ENCODE measurements around the gene APBA2.
"Not testable (repeated sequence)": the region's sequence is repeated elsewhere in the genome, so short reads cannot be mapped to it uniquely, and the experiment has no call there.

Gene APBA2

DNA sequence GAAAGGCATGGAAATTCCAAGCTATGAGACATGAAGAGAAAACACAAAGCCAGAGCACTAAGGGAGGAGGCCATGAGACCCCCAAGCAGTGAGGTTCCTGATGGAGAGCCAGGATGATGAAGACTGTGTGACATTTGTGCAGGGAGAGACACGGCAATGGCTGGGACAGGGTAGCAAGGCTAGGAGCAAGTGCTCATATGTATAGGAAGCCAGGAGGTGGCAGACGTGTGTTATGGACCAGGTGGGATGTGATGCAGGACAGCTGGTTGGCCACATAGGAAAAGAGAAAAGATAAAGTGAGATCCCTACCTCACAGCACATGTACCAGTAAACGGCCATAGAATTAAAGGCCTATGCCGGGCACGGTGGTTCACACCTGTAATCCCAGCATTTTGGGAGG lies 112.7 kb downstream of the APBA2 start:
- DNase-seq (ENCODE audit: low read depth in 2 of 2): no peak

DNA sequence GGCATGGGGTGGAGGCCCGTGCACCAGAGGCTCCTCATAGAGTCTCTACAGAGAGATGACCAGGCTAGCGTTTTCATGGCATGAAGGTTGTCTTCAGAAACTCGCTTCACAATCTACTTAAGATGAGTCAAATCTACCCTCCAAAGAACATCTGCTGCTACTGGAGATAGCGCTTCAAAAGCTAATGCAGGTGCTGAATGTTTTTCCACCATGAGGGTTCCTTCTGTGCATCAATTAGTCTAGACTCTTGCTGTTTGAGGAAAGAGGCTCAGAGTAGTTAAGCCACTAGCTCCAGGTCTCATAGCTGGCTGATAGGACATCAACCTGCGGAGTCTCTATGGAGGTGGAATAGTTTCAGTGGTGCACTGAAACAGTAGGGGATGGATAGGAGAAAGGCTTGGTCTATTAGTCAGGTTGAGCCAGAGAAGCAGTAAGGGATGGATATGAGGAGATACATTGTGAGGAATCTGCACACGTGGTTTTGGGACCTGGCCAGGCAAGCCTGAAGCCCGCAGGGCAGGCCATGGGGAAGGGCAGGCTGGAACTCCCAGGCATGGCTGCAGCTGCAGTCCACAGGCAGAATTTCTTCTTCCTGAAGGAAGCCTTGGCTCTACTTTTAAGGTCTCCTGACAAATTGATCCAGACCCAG lies 117.5 kb downstream of the APBA2 start:
- no peak for DNase-seq (ENCODE audit: low read depth in 2 of 2)

DNA sequence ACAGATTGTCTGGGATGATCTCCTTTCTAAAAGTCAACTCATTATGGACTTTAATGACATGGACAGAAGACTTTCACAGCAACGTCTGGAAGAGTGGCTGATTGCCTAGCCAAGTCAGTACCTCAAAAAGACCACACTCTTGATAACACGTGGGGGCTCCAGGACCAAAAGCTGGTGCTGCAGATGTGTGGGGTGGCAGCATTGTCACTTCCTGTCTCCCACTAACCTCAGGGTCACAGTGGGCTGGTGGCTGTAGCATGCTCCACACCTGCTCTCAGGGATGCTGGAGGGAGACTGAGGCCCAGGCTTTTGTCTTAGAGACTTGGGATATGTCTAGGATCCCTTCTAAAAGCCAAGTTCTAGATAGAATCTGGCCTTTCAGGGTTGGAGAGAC lies 118.1 kb downstream of the APBA2 start:
- DNase-seq (ENCODE audit: low read depth in 2 of 2): no peak

DNA sequence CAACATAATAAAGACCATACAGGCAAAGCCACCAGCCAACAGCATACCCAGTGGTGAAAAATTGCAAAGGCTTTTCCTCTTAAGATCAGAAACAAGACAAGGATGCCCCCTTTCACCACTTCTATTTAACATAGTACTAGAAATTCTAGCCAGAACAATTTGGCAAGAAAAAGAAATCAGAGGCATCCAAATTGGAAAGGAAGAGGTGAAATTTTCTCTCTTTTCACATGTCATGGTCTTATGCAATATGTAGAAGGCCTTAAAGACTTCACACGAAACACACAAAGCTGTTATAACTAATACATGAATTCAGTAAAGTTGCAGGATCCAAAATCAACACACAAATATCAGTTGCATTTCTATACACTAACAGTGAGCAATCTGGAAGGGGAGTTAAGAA lies 120.2 kb downstream of the APBA2 start:
- DNase-seq (ENCODE audit: low read depth in 2 of 2): no peak

DNA sequence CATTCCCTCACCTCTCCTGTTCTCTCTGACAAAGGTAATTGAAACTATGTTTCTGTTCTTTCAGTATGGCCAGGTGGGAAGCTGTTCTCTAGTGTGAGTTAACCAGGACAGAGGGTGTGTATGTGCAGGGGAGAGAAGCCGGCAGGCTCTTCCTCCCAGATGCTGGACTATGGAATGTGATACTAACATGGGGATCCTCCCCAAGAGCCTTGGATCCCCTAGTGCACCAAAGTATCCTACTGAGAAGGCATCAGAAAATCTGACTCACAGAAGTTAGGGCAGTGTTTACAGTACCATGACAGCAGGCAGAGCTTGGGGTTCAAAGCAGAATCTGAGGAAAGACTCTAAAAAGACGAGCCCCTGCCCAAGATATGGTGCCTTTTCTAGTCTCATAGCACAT lies 123.1 kb downstream of the APBA2 start:
- no peak for DNase-seq (ENCODE audit: low read depth in 2 of 2)

DNA sequence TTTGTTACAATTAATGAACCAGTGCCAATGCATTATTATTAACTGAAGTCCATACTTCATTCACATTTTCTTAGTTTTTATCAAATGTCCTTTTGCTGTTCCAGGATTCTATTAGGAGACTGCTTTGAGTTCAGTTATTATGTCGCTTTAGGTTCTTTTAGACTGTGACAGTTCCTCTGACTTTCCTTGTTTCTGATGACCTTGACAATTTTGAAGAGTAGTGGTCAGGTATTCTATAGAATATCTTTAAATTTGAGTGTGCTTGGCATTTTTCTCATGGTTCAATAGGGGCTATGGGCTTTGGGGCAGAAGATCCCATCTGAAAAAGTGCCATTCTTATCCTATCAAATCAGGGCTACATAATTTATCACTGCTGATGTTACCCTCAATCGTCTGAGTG lies 126.3 kb downstream of the APBA2 start:
- DNase-seq (ENCODE audit: low read depth in 2 of 2): no peak

DNA sequence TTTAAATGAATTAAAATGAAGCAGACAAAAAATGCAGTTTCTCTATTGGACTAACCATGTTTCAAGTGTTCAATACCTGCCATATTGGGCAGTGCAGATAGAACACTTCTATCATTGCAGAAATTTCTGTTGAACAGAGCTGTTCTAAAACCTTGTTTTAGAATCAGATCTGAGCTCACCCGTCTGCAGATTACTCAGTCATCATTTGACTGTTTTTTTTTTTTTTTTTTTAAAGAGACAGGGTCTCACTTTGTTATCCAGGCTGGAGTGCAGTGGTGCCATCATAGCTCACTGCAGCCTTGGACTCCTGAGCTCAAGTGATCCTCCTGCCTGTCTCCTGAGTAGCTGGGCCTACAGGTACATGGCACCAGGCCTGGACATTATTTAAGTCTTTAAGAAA lies 128.7 kb downstream of the APBA2 start:
- no peak for DNase-seq (ENCODE audit: low read depth in 2 of 2)

DNA sequence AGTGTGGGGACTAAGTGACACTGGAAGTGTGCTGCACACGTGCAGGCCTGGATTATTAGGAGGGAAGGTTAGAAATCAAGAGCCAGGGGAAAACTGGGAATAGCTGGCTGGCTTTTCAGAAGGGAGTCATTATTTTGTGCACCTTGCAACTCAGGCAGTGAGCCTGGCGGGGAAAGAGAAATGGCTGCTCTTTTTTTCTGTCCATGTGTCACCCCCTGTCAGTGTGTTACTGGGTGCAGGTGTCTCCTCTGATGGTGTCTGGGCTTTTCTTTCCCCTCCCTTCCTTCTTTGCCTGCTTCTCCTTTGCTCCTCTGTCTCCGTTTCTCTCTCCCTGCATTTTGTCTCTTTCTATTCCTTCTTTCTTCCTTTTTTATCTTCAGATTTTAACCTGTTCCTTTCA lies 130.7 kb downstream of the APBA2 start:
- no peak for DNase-seq (ENCODE audit: low read depth in 2 of 2)

DNA sequence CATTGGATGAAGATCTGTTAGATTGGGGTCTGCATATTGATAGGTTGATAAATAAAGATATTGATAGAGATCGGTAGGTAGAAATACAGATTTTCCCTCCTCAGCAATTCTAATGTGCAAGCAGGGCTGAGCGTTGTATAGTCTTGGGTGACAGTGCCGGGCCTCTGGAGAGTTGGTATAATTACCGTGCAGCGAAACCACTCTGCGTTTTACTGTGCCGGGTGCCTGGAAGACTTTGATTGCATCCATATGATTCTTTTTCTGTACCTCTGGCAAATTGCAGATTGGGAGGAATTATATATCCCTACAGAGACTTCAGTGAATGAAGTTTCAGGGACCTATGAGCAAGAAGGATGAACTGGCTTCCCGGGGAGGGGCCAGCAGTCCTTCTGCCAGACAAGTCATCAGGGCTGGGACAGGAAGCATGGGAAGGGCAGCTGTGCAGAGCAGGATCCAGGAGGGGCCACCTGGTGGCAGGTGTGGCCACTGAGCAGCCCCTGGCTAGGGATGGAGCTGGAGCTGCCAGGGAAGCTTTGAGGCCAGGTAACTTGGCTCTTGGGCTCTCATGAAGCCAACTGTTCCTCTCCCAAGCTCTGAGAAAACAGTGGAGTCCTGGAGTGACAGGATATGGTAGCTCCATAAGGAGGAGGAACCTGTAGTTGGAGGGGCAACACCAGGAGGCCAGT lies 132.5 kb downstream of the APBA2 start:
- DNase-seq (ENCODE audit: low read depth in 2 of 2): no peak

DNA sequence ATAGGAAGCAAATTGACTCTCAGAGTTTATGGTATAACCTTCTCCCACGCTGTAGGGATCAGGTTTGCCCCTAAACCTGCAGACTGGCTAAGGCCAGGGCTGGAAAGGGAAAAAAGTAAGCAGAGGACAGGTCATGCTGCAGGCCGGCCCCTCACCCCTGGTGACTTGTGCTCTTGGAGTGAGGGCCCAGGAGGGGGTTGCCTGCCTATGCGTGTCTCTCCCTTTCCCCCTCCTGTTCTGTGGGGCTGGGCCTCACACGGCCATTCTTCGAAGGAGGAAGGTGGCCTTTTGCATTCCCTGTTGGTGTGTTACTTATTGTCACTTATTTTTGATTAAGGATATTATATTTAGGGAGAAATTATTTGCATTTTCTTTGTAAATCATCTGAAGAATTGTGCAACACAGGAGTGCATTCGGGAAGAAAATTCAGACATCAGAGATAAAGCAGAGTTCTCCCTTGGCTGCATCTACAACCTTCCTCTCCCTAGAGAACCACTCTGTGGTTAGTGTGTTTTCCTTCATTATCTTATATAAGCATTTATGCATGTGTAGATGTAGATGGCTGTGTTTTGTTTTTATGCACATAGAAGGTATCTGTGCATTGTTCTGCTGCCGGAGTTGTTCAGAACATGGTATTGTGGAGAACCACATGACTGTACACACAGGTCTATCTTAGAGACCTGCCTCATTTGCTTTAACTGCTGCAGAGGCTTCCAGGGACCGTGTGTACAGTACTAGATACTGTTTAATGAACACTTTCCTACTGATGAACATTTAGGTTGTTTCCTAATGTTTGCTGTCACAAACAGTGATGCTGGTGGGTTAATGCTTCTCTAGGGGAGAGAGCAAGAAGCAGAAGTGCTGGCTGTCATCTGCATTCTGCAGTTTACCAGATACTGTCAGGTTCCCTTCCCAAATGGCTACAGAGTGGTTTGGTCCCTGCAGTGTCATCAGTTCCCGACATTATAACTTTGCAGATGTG lies 133.5 kb downstream of the APBA2 start:
- DNase-seq (ENCODE audit: low read depth in 2 of 2): no peak

DNA sequence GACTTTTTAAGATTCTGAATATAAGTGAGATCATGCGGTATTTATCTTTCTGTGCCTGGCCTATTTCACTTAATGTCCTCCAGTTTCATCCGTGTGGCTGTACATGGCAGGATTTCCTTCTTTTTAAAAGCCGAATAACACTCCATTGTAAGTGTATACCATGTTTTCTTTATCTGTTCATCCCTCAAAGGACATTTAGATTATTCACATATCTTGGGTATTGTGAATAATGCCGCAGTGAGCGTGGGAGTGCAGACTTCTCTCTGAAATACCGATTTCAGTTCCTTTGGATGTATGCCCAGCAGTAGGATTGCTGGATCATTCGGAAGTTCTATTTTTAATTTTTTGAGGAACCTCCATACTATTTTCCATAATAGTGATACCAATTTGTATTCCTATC lies 136.1 kb downstream of the APBA2 start:
- DNase-seq (ENCODE audit: low read depth in 2 of 2): no peak

DNA sequence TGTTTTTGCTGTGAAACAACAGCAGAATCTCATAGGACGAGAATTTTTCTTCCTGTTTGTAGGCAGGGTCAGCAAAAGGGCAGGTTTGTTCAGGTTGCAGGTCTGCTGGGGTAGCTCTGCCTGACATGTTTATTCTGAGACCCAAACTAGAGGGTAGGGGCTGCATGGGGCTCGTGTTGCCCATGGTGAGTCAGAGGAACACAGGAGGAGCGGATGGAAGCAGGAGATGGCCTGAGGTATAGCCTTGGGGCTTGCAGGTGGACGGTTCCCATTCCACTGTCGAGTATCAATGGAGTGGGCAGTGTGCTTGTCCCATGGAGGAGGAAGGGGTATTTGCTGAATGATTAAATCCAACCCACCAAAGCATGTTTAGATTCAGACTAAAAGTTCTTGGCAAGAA lies 138.9 kb downstream of the APBA2 start:
- no peak for DNase-seq (ENCODE audit: low read depth in 2 of 2)

DNA sequence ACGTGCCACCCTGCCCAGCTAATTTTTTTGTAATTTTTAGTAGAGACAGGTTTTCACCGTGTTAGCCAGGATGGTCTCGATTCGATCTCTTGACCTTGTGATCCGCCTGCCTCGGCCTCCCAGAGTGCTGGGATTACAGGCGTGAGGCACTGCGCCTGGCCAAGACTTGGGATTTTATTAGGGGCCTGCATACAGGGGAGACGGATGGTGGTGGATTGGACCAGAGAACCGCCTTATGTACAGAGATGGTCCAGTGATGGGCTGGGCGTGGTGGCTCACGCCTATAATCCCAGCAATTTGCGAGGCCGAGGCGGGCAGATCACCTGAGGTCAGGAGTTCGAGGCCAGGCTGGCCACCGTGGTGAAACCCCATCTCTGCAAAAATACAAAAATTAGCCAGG lies 139.6 kb downstream of the APBA2 start:
- DNase-seq (ENCODE audit: low read depth in 2 of 2): not testable (repeated sequence)

DNA sequence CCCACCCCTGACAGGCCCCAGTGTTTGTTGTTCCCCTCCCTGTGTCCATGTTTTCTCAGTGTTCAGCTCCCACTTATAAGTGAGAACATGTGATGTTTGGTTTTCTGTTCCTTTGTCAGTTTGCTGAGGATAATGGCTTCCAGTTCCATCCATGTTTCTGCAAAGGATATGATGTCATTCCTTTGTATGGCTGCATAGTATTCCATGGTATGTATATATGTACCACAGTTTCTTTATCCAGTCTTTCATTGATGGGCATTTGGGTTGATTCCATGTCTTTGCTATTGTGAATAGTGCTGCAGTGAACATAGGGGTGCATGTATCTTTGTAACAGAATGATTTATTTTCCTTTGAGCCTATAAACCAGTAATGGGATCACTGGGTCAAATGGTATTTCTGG lies 142.4 kb downstream of the APBA2 start:
- DNase-seq (ENCODE audit: low read depth in 2 of 2): not testable (repeated sequence)

DNA sequence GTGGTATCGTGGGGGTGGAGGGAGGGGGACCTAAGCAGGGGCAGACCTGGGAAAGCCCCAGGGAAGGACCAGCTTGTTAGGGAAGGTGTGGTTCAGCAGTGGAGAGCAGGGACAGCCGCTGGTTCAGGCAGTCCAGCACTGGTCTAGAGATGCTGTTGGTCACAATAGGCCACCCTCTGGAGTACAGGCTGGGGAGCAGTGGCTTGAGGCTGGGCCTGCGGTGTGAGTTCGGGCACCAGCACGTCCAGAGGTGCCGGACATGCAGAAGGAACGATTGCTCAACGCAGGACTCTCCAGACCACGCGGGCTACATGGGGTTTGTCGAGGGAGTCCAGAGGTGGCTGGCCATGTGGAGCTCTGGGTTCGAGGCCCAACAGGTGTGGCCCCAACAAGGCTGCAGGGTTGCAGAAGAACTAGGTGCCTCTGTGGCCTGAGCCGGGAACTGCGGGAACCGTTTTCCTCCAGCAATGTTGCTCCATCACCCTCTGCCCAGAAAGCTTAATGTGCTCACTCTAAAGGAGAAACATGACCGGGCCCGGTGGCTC lies 143.9 kb downstream of the APBA2 start:
- no peak for DNase-seq (ENCODE audit: low read depth in 2 of 2)

DNA sequence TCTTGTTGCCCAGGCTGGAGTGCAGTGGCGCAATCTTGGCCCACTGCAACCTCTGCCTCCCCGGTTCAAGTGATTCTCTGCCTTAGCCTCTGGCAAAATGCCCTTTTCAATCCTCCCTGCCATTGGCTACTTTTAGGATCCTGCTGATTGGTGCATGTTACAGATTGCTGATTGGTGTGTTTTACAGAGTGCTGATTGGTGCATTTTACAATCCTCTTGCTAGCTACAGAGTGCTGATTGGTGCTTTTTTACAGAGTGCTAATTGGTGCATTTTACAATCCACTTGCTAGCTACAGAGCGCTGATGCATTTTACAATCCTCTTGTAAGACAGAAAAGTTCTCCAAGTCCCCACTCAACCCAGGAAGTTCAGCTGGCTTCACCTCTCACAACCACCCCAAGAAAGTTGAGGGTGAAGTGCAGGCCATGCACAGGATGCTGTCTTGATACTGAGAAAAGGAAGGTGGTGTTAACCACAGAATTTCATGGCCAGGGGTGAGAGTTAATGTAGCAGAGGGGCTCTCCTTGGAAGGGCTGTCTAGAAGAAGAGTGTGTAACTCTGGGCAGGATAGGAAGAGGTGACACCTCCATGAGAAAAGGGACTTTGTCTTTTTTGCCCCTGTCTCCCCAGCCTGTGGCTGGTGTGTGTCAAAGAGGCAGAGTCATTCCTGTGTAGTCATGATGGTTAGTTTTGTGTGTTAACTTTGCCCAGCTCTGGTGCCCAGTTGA lies 145.9 kb downstream of the APBA2 start:
- no peak for DNase-seq (ENCODE audit: low read depth in 2 of 2)

DNA sequence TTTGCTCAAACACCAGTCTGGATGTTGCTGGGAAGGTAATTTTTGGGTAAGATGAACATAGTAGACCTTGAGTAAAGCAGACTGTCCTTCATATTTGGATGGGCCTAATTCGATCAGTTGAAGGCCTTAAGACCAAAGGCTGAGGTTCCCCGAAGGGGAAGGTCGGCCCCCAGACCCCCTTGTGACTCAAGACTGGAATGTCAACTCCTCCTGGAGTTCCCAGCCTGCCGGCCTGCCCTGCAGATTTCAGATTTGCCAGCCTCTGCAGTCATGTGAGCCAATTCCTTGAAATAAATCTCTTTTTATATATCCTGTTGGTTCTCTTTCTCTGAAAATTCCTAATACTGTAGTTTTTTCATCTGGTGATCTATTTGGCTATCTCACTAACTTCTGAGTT lies 146.5 kb downstream of the APBA2 start:
- no peak for DNase-seq (ENCODE audit: low read depth in 2 of 2)

DNA sequence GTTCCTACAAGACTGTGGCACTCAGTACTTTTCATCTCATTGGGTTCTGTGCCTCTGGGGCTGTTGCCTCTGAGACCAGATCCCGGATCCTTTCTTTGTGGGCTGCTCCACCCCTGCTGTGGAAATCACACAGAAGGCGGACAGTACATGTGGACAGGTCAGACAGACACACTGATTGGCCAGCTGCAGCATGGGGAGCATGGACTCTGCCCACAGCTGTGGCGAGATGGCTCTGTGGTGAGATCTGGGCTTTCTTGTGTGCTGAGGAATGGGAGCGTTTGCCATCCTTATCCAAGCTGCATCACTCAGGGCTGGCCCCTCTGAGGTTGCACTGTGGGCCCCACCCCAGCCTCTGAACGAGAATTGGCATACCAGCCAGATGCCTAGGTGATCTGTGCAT lies 147.0 kb downstream of the APBA2 start:
- DNase-seq (ENCODE audit: low read depth in 2 of 2): no peak

DNA sequence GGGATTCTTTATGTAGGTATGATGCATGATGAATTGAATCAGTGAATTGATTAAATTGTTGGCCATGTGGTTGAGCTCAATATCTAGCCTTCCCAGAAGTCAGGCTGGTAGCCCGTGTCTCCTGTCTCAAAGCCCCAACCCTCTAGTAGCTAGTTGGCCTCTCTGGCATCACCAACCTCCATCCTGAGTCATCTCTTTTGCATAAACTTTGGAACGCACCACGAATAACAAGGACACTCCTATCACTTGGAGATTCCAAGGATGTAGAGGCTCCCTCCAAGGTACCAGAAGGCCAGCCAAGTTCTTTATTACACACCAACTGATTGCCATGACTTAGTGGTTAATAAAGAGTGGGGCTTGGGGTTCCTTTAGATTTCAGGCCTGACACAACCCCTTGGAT lies 148.4 kb downstream of the APBA2 start:
- no peak for DNase-seq (ENCODE audit: low read depth in 2 of 2)

DNA sequence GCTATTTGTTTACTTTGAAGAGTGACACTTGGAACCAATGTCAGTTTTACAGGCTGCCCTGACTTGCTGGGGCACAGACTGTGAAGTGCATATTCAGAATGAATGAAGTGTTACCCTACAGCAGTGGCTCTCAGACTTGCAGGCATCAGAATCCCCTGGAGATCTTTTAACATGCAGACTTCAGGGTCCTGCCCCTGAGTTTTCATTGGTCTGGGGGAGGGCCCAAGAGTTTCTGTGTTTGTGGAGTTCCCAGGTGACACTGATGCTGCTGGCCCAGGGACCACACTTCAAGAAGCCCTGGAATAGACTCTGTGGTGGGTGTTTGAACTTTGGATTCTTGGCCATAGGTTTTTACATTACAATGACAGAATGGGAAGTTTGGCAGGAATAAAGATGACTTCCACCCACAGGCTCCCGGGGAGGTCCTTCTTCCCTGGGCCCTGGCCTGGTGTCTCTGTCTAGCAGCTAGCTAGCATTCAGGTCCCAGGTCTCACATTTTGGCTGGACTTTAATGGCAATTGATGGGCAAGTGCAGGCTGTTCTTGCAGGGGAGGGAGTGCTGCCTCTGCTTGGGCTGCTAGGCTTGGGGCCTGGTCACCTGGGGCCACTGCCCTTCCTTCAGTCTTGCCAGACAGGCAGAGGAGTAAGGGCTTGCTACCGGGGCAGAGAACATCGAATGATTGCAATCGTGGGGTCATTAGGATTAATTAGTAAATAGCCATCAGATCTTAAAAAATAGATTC lies 149.0 kb downstream of the APBA2 start:
- DNase-seq (ENCODE audit: low read depth in 2 of 2): no peak

Data from stimulated activated CD8-positive, alpha-beta memory T cell treated with anti-CD3 and anti-CD28 coated beads, Interleukin-2, amount 100 ng/mL, for 48 hours (primary cell).